Measurements from ENCODE around the gene MAP3K5.
"Not testable (repeated sequence)": the region's sequence is repeated elsewhere in the genome, so short reads cannot be mapped to it uniquely, and the experiment has no call there.

The MAP3K5 gene

DNA sequence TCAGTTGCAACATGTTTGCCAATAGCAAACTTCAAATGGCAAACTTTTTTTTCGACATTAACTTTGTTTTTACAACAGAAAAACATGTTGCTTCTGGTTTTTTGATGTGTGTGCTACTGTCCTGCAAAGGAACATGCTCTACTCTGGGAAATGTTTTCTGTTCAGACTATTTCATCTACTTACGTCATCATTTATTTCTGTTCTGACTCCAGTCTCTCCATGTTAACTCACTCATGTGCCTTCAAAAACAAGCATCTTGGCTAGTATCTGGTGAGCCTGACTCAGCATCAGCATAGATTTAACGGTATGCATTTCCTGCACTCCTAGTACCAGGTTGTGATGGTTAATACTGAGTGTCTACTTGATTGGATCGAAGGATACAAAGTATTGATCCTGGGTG is 206.0 kb downstream of the MAP3K5 start:
- H3K36me3 ChIP-seq (ENCODE audit: control insufficient read depth, insufficient read depth, low read length): no peaks in the 10 kb centered on the region
- no peaks in the 10 kb centered on the region for H3K4me1 ChIP-seq (ENCODE audit: control insufficient read depth, insufficient read depth, low read length)
- no peak overlapping the region for H3K4me3 ChIP-seq (ENCODE audit: insufficient read depth, low read depth, low read length)
- no peak overlapping the region for H3K27ac ChIP-seq (ENCODE audit: insufficient read depth, low read depth, low read length, poor library complexity, severe bottlenecking)
- no peaks in the 10 kb centered on the region for H3K9me3 ChIP-seq (ENCODE audit: control insufficient read depth, low read length)
- 82 to 87% methylated on average over 4 of the region's 4 CpGs for WGBS, 2 experiments
- H3K27me3 ChIP-seq (ENCODE audit: control insufficient read depth, insufficient read depth, low read length, poor library complexity, severe bottlenecking): no peaks in the 10 kb centered on the region

DNA sequence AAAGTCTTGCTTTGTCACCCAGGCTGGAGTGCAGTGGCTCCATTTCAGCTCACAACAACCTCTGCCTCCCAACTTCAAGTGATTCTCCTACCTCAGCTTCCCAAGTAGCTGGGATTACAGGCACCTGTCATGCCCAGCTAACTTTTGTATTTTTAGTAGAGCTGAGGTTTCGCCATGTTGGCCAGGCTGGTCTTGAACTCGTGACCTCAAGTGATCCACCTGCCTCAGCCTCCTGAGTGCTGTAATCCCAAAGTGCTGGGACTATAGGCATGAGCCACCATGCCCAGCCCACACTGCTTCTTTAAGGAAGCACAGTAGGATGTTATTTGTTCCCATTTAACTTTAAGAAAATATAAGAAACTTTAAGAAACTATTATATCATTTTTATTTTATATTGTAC is 206.8 kb downstream of the MAP3K5 start:
- H3K9me3 ChIP-seq (ENCODE audit: control insufficient read depth, low read length); H3K36me3 ChIP-seq (ENCODE audit: control insufficient read depth, insufficient read depth, low read length); H3K4me1 ChIP-seq (ENCODE audit: control insufficient read depth, insufficient read depth, low read length); H3K4me3 ChIP-seq (ENCODE audit: insufficient read depth, low read depth, low read length); H3K27me3 ChIP-seq (ENCODE audit: control insufficient read depth, insufficient read depth, low read length, poor library complexity, severe bottlenecking); H3K27ac ChIP-seq (ENCODE audit: insufficient read depth, low read depth, low read length, poor library complexity, severe bottlenecking): not testable (repeated sequence)
- 89 to 94% methylated on average over 2 of the region's 2 CpGs for WGBS, 2 experiments

- H3K27ac ChIP-seq (ENCODE audit: insufficient read depth, low read depth, low read length, poor library complexity, severe bottlenecking); H3K4me1 ChIP-seq (ENCODE audit: control insufficient read depth, insufficient read depth, low read length); H3K27me3 ChIP-seq (ENCODE audit: control insufficient read depth, insufficient read depth, low read length, poor library complexity, severe bottlenecking); H3K36me3 ChIP-seq (ENCODE audit: control insufficient read depth, insufficient read depth, low read length); H3K4me3 ChIP-seq (ENCODE audit: insufficient read depth, low read depth, low read length); H3K9me3 ChIP-seq (ENCODE audit: control insufficient read depth, low read length): not testable (repeated sequence)
- WGBS, 2 experiments: 82 to 86% methylated on average over 4 to 5 of the region's 5 CpGs
Measured at GRCh38 chr6:136584290-136584689, 208.0 kb downstream of the MAP3K5 start.

DNA sequence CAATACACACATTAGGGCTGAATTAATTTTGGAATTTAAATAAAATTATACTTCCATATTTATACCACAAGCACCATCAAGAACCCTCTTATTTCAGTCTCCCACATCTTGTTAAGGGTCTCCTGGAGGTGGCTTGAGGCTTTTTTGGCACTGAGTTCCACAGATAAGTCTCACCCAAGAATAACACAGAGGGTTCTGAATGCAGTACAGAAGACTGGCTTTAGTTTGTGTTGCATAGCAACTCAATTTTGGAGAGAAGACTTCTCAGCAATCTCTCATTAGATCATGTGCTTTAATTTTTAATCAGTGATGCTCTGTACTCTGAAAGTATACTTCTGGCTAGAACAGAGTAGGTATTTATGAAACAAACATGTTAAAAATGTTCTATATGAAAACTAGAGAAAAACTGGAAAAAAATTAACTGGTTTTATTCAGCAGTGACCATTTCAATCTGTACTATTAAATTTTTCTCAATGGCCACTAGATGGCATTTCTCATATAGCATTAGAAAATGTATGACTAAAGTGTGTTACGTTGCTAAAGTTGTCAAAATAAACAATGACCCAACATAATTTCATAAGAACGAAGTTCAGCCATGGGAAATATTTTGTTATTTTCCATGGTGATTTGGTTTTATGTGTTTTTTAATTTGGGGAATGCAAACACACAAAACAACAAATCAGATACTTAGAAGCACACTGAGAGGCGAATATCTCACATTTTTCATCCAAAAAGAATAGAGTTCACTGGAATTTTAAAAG is 209.4 kb downstream of the MAP3K5 start:
- no peaks in the 10 kb centered on the region for H3K9me3 ChIP-seq (ENCODE audit: control insufficient read depth, low read length)
- WGBS, 2 experiments: 80 to 100% methylated on average over 1 of the region's 3 CpGs
- H3K27me3 ChIP-seq (ENCODE audit: control insufficient read depth, insufficient read depth, low read length, poor library complexity, severe bottlenecking): no peaks in the 10 kb centered on the region
- no peak overlapping the region for H3K27ac ChIP-seq (ENCODE audit: insufficient read depth, low read depth, low read length, poor library complexity, severe bottlenecking)
- H3K4me3 ChIP-seq (ENCODE audit: insufficient read depth, low read depth, low read length): no peak overlapping the region
- H3K4me1 ChIP-seq (ENCODE audit: control insufficient read depth, insufficient read depth, low read length): no peaks in the 10 kb centered on the region
- no peaks in the 10 kb centered on the region for H3K36me3 ChIP-seq (ENCODE audit: control insufficient read depth, insufficient read depth, low read length)

DNA sequence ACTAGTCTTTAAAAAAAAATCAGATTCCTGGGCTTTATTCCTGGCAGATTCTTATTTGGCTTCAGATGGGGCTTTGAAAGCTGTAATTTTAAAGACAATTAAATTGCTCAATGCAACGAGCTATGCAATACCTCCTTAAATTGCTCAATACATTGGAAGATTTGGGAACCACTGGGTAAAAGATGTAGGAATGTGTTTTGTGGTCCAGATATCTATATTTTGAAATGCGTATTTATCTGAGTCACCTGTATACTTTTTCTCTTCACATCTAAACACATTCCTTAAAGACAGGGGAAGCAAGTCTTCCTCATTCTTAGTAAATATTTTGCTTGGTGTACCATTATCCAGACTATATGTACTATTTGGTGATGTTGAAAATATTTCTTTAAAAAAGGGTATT is 212.5 kb downstream of the MAP3K5 start:
- 86 to 100% methylated on average over 1 of the region's 2 CpGs for WGBS, 2 experiments
- H3K27me3 ChIP-seq (ENCODE audit: control insufficient read depth, insufficient read depth, low read length, poor library complexity, severe bottlenecking): no peaks in the 10 kb centered on the region
- H3K9me3 ChIP-seq (ENCODE audit: control insufficient read depth, low read length): no peaks in the 10 kb centered on the region
- H3K27ac ChIP-seq (ENCODE audit: insufficient read depth, low read depth, low read length, poor library complexity, severe bottlenecking): no peak overlapping the region
- no peaks in the 10 kb centered on the region for H3K4me1 ChIP-seq (ENCODE audit: control insufficient read depth, insufficient read depth, low read length)
- H3K4me3 ChIP-seq (ENCODE audit: insufficient read depth, low read depth, low read length): no peak overlapping the region
- H3K36me3 ChIP-seq (ENCODE audit: control insufficient read depth, insufficient read depth, low read length): no peaks in the 10 kb centered on the region

GRCh38 chr6:136576821-136577220 is 215.5 kb downstream of the MAP3K5 start:
- no peaks in the 10 kb centered on the region for H3K36me3 ChIP-seq (ENCODE audit: control insufficient read depth, insufficient read depth, low read length)
- no peak overlapping the region for H3K4me3 ChIP-seq (ENCODE audit: insufficient read depth, low read depth, low read length)
- H3K9me3 ChIP-seq (ENCODE audit: control insufficient read depth, low read length): no peaks in the 10 kb centered on the region
- H3K27me3 ChIP-seq (ENCODE audit: control insufficient read depth, insufficient read depth, low read length, poor library complexity, severe bottlenecking): no peaks in the 10 kb centered on the region
- no peak overlapping the region for H3K27ac ChIP-seq (ENCODE audit: insufficient read depth, low read depth, low read length, poor library complexity, severe bottlenecking)
- WGBS, 2 experiments: 96 to 99% methylated on average over 5 of the region's 6 CpGs
- H3K4me1 ChIP-seq (ENCODE audit: control insufficient read depth, insufficient read depth, low read length): no peaks in the 10 kb centered on the region

- no peaks in the 10 kb centered on the region for H3K27me3 ChIP-seq (ENCODE audit: control insufficient read depth, insufficient read depth, low read length, poor library complexity, severe bottlenecking)
- H3K9me3 ChIP-seq (ENCODE audit: control insufficient read depth, low read length): no peaks in the 10 kb centered on the region
- no peaks in the 10 kb centered on the region for H3K36me3 ChIP-seq (ENCODE audit: control insufficient read depth, insufficient read depth, low read length)
- H3K4me1 ChIP-seq (ENCODE audit: control insufficient read depth, insufficient read depth, low read length): no peaks in the 10 kb centered on the region
- H3K4me3 ChIP-seq (ENCODE audit: insufficient read depth, low read depth, low read length): no peak overlapping the region
- H3K27ac ChIP-seq (ENCODE audit: insufficient read depth, low read depth, low read length, poor library complexity, severe bottlenecking): no peak overlapping the region
Measured at GRCh38 chr6:136571496-136571895, 220.8 kb downstream of the MAP3K5 start.

DNA sequence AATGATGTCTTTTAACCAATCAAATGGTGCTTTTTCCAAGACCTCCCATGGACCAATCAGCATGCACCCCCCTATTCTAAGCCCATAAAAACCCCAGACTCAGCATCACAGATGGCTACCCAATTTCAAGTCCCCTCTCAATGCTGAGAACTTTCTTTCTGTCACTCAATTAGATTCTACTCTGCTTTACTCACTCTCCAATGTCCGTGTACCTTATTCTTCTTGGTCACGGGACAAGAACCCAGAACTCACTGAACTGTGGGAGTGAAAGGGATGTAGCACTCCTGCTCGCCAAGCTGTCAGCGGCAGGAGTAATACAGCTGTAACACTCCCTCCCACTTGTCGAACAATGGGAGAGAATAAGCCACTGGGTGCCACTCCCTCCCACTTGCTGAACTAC is 221.2 kb downstream of the MAP3K5 start:
- 94 to 100% methylated on average over 4 to 5 of the region's 5 CpGs for WGBS, 2 experiments
- Histone ChIP-seq H3K27me3 (ENCODE audit: control insufficient read depth, insufficient read depth, low read length, poor library complexity, severe bottlenecking) (no peaks in the 10 kb centered on the region), H3K9me3 (ENCODE audit: control insufficient read depth, low read length) (no peaks in the 10 kb centered on the region), H3K36me3 (ENCODE audit: control insufficient read depth, insufficient read depth, low read length) (no peaks in the 10 kb centered on the region), H3K4me1 (ENCODE audit: control insufficient read depth, insufficient read depth, low read length) (no peaks in the 10 kb centered on the region), H3K27ac (ENCODE audit: insufficient read depth, low read depth, low read length, poor library complexity, severe bottlenecking) (no peak overlapping the region), H3K4me3 (ENCODE audit: insufficient read depth, low read depth, low read length) (no peak overlapping the region)

- H3K4me3 ChIP-seq (ENCODE audit: insufficient read depth, low read depth, low read length): no peak overlapping the region
- no peak overlapping the region for H3K27ac ChIP-seq (ENCODE audit: insufficient read depth, low read depth, low read length, poor library complexity, severe bottlenecking)
- no peaks in the 10 kb centered on the region for H3K4me1 ChIP-seq (ENCODE audit: control insufficient read depth, insufficient read depth, low read length)
- no peaks in the 10 kb centered on the region for H3K36me3 ChIP-seq (ENCODE audit: control insufficient read depth, insufficient read depth, low read length)
- no peaks in the 10 kb centered on the region for H3K9me3 ChIP-seq (ENCODE audit: control insufficient read depth, low read length)
- 93 to 100% methylated on average over 3 of the region's 3 CpGs for WGBS, 2 experiments
- H3K27me3 ChIP-seq (ENCODE audit: control insufficient read depth, insufficient read depth, low read length, poor library complexity, severe bottlenecking): no peaks in the 10 kb centered on the region
Measured at GRCh38 chr6:136568129-136568528, 224.1 kb downstream of the MAP3K5 start.

DNA sequence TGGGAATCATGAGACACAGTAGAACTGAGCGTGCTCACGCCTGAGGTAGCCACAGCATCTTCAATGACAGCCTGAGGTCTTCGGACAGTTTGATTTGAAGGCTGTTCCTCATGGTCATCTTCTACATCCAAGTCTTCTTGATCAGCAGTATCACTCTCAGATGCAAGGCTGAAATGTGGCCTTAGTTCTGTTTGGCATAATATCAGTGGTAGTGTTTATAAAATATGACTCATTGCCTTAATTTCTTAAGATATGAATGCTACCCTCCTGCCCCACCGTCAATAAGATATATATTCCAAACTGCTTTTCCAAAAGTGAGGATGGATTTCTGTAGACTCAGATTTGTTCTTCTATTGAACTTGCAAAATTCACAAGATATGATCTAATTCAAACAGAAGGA is 224.6 kb downstream of the MAP3K5 start:
- Histone ChIP-seq H3K9me3 (ENCODE audit: control insufficient read depth, low read length) (no peaks in the 10 kb centered on the region), H3K4me3 (ENCODE audit: insufficient read depth, low read depth, low read length) (no peak overlapping the region), H3K36me3 (ENCODE audit: control insufficient read depth, insufficient read depth, low read length) (no peaks in the 10 kb centered on the region), H3K27me3 (ENCODE audit: control insufficient read depth, insufficient read depth, low read length, poor library complexity, severe bottlenecking) (no peaks in the 10 kb centered on the region), H3K27ac (ENCODE audit: insufficient read depth, low read depth, low read length, poor library complexity, severe bottlenecking) (no peak overlapping the region), H3K4me1 (ENCODE audit: control insufficient read depth, insufficient read depth, low read length) (no peaks in the 10 kb centered on the region)
- WGBS, 2 experiments: 94 to 97% methylated on average over 3 to 4 of the region's 4 CpGs

DNA sequence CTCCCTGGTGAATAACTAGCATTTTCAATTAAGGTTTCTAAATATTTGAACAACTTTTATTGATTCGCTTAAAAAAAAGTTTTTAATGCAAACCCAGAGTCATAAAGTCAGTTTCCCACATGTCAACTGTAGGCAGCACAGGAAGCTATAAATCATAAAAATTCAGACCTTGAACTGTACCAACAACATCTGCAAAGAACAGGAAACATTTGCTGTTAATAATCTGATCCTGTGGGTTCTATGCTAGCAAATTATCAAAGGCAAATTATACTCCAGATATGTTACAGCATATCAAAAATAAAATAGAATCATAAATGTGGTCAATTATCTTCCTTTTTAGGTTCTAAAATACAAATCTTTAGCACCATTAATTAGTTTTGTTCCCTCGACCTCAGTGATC is 225.4 kb downstream of the MAP3K5 start:
- H3K4me1 ChIP-seq (ENCODE audit: control insufficient read depth, insufficient read depth, low read length): no peaks in the 10 kb centered on the region
- H3K27ac ChIP-seq (ENCODE audit: insufficient read depth, low read depth, low read length, poor library complexity, severe bottlenecking): no peak overlapping the region
- whole genome bisulfite sequencing, 2 experiments: 91 to 93% methylated on average over 2 of the region's 2 CpGs
- H3K9me3 ChIP-seq (ENCODE audit: control insufficient read depth, low read length): no peaks in the 10 kb centered on the region
- H3K4me3 ChIP-seq (ENCODE audit: insufficient read depth, low read depth, low read length): no peak overlapping the region
- H3K36me3 ChIP-seq (ENCODE audit: control insufficient read depth, insufficient read depth, low read length): no peaks in the 10 kb centered on the region
- no peaks in the 10 kb centered on the region for H3K27me3 ChIP-seq (ENCODE audit: control insufficient read depth, insufficient read depth, low read length, poor library complexity, severe bottlenecking)

Measured in ectodermal cell (in vitro differentiated cells).